ENCODE measurements around the gene CALD1. TPM values are rescaled to one million over a fixed set of nuclear protein-coding genes. Genes with fewer than 3 reads are reported as not detected.

CALD1 gene
- total RNA-seq, 1 experiment from 2014 or later, result 182 TPM

DNA sequence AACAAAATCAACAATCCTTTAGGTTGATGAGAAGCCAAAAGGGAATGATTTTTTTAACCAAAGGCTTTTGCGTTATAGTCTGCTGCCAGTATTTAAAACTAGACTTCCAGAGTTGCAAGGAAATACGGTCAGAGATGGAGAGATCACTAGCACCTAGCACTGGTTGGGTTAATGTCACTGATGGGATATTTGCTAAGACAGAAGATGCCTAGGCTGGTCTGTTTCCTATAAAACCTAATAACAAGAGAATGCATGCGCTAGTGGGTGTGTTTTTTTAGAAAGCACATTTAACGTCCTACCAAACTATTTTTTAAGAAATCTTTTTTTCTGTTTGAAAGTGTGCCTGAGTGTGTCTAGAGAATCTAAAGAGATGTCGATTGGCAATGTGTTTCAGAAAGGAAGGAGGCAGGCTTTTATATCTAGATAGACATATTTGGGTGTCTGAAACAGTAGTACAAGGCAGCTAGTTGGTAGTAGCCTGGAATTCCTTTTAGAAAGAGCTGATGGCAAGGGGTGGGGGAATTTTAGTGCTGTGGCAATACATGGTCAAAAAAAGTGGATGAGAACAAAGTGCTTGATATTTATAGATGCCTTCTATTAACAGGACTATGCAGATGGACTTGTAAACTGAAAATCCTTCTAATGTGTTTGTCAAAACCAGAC lies 863 bp downstream of the CALD1 start:
- in situ Hi-C loops (cut with HindIII; ENCODE audit: low pct_unique_long_range_greater_than_20kb, low sequenced_read_pairs), result no loop called here
- no peak for DNase-seq (ENCODE audit: low read depth, low spot score)

DNA sequence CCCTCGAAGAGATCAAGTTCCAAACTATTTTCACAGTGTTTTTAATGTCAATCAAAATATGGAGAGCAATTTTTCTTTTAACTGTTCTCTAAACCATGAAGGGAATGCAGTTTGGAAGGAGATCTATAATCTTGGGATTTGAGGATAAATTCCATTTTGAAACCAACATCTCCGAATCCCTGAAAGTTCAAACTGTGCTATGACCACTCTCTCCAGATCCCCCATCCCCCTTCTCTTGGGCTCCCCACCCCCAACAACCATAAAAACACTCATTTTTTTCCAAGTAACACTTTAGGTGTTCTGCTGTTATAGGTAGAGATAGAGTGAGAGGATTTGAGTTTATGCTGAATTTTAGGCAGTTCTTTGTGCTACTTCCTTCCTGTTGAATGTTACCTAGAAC lies 1.7 kb downstream of the CALD1 start:
- in situ Hi-C loops (cut with HindIII; ENCODE audit: low pct_unique_long_range_greater_than_20kb, low sequenced_read_pairs), result no loop called here
- DNase-seq (ENCODE audit: low read depth, low spot score), result no peak

DNA sequence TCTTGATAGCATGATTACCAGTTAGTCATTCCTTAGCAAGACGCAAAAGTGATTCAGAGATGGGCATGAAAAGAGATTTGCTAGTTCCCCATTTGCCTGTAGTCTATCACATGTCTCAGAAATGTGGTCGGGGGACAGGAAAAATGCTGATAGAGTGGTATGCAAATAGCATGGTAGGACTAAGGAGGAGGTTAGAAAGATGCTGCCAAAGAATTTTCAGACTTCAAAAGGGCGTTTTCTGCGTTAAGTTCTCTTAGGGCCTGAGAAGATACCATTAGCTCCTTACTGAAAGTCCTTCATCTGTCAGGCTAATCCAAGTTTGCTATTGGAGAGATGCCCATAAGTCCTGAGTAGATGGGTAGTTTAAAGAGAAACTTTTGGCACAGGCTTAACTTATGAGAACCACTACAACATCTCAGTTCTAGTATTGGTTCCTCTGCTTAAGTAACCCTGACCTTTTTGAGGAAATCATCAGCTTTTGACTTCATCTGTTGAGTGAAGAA lies 2.7 kb downstream of the CALD1 start:
- in situ Hi-C loops (cut with HindIII; ENCODE audit: low pct_unique_long_range_greater_than_20kb, low sequenced_read_pairs), result no loop called here
- no peak for DNase-seq (ENCODE audit: low read depth, low spot score)

DNA sequence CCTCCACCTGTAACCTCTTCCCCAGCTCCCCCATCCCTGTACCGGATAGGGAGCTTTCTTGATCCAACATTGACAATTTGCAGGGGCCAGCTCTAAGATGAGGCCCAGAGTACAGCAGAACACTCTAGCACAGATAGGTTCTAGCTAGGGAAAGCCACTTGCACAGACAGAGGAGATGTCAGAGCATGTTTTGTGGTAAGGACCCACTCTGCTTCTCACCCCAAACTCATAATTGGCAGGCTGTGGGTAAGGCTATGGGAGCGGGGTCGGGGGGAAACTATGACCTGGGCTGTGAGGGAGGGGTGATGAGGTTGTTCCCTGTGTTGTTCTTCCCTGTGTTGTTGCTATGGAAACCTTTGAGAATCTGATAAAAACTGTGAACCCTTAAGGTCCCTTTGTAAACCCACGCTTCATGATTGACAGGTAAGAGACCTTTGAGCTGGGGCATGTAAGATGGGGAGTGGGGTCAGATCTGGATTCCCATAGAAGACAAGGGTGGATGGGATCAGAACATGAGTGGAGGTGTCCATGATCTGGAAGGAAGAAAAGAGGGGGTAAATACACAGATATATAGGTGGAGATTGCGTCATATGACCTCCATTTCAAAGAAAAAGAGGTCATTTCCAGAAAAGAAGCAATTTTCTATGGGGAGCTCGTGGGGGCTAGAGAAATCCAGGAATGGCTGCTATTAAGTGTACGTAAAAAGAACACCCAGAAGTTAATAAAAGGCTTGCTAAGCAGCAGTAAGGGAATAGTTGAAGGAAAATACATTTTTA lies 4.0 kb downstream of the CALD1 start:
- DNase-seq (ENCODE audit: low read depth, low spot score), result no peak
- in situ Hi-C loops (cut with HindIII; ENCODE audit: low pct_unique_long_range_greater_than_20kb, low sequenced_read_pairs), result no loop called here

DNA sequence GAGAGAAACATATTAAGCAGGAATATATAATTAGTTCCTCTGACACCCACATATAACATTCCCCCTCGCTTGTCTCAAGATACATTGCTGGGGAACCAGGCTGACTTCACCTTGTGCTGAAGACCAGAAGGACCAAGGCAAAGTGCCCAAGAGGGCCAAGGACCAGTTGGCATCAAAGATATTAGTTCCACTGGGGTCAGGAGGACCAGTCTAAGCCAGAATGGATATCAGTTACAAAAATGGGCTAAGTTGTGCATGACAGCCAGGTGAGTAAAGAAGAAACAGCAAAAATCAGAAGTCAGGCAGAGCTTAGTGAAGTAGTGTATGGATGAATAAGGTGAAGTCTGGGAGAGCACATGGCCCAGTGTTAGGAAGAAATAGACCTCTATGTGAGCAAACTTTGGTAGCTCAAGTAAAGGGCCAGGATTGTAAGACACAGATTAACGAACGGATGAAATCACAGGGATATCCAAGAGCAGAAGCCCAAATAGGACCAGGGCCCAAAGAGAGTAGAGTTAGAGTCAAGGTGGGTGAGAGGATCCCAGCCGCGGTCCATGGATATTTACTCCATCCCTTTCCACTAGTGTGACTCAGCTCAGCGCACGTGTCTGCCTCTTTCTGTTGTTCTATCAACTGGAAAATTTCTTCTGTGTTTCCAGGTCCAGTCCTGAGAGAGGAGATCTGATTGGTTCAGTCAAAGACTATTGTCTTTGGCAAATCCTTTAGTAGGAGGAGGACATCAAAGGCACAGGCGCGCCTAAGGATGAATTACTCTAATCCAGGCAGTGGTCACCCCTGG lies 5.0 kb downstream of the CALD1 start:
- in situ Hi-C loops (cut with HindIII; ENCODE audit: low pct_unique_long_range_greater_than_20kb, low sequenced_read_pairs), result no loop called here
- no peak for DNase-seq (ENCODE audit: low read depth, low spot score)

DNA sequence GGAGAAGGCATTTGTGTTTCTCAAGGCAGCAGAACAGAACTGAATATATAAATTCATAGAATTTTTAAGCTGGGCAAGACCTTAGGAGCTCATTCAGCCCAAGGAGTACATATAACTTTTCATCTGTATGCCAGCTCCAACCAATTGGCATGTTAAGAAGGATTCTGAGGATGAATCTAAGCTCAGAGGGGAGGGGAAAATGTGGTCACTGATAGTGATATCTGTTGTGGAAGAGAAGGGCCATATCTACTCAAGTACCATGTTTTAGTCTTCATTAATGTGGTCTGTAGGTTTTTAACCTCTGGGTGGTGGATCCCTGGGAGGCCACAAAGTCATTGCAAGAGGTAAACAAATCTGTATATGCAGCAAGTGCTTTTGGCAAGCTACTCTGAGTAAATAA lies 6.4 kb downstream of the CALD1 start:
- DNase-seq (ENCODE audit: low read depth, low spot score), result no peak
- in situ Hi-C loops (cut with HindIII; ENCODE audit: low pct_unique_long_range_greater_than_20kb, low sequenced_read_pairs), result no loop called here

DNA sequence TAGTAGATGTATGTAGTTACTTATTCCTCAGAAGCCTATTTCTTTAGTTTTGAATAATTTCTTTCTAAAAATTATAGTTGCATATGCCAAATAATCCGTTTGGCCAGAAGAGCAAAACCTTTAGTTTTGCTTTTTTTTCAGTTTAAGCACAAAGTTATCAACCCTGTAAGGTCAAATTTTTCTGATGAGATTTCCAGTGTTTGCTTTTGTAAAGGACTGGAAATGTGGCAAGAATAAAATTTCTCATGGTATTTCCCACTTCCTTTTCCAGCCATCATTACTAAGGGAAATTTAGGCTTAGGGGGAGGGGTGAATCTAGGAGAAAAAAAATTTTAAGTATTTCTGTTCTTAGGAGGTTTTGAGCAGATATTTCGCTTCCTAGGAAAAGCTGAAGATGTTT lies 7.6 kb downstream of the CALD1 start:
- in situ Hi-C loops (cut with HindIII; ENCODE audit: low pct_unique_long_range_greater_than_20kb, low sequenced_read_pairs), result no loop called here

DNA sequence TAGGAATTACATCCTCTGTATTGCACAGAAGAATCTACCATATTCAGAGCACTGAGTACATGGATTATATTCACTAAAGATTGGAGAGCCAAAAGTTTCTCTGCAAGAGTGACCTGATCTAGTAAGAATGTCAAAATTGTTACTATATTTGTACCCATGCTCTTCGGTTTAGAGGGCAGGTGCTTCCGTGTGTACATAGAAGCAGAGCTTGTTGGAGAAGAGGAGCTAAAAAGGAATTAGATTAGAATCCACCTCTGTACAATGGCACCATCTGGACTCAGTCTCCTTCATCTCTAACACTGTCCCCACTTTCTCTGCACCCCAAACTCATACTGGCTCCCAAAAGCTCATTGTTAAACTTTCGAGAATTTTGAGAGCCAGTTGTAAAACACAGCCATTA lies 8.3 kb downstream of the CALD1 start:
- no peak for DNase-seq (ENCODE audit: low read depth, low spot score)
- in situ Hi-C loops (cut with HindIII; ENCODE audit: low pct_unique_long_range_greater_than_20kb, low sequenced_read_pairs), result no loop called here

More for the DNA sequence above, 7.6 kb downstream of the CALD1 start:
- DNase-seq (ENCODE audit: low read depth, low spot score), result no peak

DNA sequence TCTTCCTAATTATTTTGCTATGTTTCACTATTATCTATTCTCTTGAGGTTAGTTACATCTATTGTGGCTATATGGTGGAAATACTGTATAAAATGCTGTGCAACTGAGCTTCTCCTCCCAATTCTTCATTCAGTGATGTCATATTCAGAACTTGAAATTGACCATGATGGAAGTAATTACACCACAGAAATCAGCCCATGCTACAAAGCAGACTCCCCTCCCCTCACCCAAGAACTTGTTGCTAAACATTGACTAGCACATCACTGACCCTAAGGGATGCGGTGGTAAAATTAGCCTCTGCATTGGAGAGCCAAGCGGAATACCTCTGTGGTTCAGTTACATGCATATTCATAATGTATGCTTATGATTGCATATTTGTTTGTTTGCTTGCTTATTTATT lies 8.8 kb downstream of the CALD1 start:
- no peak for DNase-seq (ENCODE audit: low read depth, low spot score)
- in situ Hi-C loops (cut with HindIII; ENCODE audit: low pct_unique_long_range_greater_than_20kb, low sequenced_read_pairs), result no loop called here

DNA sequence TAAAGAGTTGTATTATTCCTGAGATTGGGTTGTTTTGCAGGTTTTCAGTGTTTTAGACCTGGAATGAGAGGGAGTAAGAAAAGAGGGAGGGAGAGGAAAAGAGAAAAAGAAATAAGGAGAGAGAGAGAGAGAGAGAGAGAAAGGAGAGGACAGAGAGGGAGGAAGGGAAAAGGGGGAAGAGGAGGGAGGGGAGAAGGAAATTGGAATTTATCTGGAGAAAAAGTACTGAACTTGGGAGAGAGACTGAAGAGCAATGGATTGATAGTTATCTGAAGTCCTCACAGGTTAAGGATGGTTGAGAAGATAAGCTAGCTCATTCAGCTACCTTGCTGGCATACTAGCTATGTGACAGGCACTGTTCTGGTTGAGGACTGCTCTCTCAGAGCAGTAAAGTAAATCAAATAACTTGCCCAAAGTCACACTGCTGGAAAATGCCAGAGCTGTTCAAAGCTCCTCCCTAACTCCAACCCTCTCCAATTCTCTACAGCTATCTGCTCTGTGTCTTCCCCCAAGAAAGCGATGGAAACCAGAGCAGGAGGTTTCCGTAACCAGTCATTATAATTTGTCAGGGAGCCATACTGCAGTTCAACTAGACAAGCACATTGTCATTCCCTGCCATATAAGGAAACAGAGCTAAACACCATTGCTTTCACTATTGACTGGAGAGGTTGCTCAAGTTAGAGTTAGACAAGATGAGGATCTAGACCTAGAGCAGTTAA lies 10.7 kb downstream of the CALD1 start:
- DNase-seq (ENCODE audit: low read depth, low spot score), result no peak
- in situ Hi-C loops (cut with HindIII; ENCODE audit: low pct_unique_long_range_greater_than_20kb, low sequenced_read_pairs), result no loop called here

DNA sequence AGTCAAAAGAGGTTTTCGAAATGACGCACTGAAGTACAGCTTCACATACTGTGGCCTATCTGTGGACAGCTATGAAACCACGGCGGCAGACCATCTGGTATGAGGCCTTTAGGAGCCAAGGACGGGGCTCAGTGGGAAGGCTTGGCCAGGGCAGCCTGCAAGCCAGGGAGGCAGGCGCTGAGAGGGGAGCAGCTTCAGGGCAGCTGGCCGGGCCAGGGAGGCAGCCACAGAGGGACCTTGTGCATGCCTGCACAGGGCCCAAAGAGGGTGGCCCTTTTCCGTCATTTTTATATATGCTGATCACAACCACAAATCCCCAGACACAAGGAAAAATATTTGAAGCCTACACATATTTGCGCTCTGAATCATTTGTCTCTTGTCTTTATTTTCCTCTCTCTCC lies 13.5 kb downstream of the CALD1 start:
- in situ Hi-C loops (cut with HindIII; ENCODE audit: low pct_unique_long_range_greater_than_20kb, low sequenced_read_pairs), result no loop called here
- no peak for DNase-seq (ENCODE audit: low read depth, low spot score)

DNA sequence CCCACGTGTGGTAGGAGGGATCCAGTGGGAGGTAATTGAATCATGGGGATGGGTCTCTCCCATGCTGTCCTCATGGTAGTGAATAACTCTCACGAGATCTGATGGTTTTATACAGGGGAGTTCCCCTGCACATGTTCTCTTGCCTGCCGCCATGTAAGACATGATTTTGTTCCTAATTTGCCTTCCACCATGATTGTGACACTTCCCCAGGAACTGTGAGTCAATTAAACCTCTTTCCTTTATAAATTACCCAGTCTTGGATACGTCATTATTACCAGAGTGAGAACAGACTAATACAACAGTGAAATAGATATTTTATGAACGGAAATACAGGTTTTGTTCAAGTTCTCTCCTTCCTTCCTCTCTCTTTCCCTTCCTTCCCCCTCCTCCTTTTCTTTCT lies 15.8 kb downstream of the CALD1 start:
- in situ Hi-C loops (cut with HindIII; ENCODE audit: low pct_unique_long_range_greater_than_20kb, low sequenced_read_pairs), result no loop called here
- no peak for DNase-seq (ENCODE audit: low read depth, low spot score)

DNA sequence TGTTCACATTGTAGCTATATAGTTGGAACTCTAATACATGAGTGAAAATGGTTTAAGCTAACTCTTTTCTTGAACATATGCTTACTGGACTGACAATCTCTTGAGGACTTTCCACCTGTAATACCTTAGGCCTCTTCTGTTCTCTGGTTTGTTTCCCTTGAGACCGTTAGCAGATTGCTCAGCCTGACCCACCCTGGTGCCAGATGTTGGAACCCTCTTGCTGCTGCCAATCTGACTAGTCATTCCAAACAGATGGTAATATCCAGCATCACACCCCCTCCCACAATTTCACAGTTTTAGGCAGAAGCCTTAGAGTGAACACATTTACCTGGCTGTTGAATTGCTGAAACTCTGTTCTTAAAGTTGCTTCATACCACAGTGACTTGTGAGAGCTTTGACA lies 18.7 kb downstream of the CALD1 start:
- DNase-seq (ENCODE audit: low read depth, low spot score), result no peak
- in situ Hi-C loops (cut with HindIII; ENCODE audit: low pct_unique_long_range_greater_than_20kb, low sequenced_read_pairs), result no loop called here

DNA sequence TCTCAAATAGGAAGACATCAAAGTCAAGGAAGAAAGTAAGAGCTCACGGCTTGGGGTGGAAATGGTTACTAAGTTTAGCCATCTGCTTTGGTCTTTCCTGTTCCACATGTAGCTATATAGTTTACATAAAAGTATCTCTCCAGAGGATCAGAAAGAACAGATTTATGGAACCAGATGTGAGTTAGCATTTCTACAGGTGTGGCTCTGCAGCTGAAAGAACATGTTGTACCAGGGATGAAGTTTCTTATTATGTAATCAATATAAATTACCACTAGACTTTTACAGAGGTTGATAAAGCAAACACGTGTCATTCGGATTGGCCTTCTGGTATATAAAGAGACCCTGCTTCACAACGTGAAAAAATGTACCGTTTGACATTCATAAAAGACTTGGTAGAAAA lies 19.9 kb downstream of the CALD1 start:
- in situ Hi-C loops (cut with HindIII; ENCODE audit: low pct_unique_long_range_greater_than_20kb, low sequenced_read_pairs), result no loop called here
- no peak for DNase-seq (ENCODE audit: low read depth, low spot score)

DNA sequence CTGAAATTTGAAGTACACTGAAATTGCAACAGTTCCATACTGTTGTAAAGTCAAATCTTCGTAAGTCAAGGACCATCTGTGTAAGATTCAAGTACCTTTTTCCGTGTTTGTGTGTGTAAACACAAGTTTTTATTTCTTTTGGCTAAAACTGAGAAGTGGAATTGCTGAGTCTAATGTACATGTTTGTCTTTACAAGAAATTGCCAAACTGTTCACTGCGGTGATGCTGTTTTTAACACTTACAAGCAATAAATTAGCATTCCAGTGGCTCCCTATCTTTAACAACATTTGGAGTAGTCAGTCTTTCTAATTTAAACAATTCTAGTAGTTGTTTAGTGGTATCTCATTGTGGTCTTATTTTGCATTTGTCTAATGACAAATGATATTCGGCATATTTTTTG lies 23.3 kb downstream of the CALD1 start:
- no peak for DNase-seq (ENCODE audit: low read depth, low spot score)
- in situ Hi-C loops (cut with HindIII; ENCODE audit: low pct_unique_long_range_greater_than_20kb, low sequenced_read_pairs), result no loop called here

DNA sequence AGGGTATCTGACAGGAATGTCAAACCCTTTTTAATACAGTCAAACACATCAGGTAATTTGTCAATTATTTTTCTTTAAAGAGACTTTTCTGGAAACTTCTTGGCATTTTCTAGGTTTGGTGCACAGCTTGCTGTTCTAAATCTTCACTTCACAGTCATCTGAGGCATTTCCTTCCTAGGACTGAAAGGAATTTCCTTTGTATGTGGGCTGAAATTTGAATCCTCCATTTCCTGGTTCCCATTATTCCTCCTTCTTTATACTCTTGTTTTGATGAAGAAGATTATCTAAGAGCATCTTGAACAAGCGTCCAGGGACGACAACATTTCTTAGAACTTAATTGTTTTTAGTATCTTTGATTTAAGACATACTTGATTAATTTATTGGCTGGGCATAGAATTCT lies 24.9 kb downstream of the CALD1 start:
- in situ Hi-C loops (cut with HindIII; ENCODE audit: low pct_unique_long_range_greater_than_20kb, low sequenced_read_pairs), result no loop called here
- no peak for DNase-seq (ENCODE audit: low read depth, low spot score)

DNA sequence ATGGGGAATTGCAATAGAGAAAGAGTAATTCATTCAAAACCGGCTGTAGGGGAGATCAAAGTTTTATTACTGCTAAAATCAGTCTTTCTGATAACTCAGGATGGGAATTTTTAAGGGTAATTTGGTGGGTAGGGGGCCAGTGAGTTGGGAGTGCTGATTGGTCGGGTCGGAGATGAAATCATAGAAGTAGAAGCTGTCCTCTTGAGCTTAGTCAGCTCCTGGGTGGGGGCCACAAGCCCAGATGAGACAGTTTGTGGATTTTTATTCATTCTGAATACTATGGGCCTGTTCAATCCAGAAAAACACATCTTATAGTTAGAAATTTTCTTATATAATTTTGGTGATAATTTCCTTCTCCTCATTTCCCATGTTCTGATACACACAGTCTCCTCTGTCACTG lies 25.4 kb downstream of the CALD1 start:
- DNase-seq (ENCODE audit: low read depth, low spot score), result no peak
- in situ Hi-C loops (cut with HindIII; ENCODE audit: low pct_unique_long_range_greater_than_20kb, low sequenced_read_pairs), result no loop called here

DNA sequence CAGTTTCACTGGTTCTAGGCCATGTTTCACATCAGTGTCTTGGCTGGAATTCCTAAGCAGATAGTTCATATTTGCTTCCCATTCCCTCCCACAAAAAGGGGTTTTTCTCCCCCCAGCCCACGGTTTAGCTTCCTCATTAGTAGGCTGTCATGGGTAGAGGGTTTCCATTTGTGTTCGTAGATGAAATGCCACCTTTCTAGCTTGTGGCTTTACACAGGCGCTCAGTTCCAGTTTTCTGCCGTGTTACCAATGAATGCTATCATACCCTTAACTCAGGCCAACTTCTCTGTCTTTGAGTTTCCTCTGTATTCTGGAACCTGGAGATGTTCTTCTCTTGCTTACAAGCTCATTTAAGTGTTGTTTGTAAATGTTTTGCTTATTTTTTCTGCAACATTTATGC lies 26.8 kb downstream of the CALD1 start:
- in situ Hi-C loops (cut with HindIII; ENCODE audit: low pct_unique_long_range_greater_than_20kb, low sequenced_read_pairs), result no loop called here

More for the DNA sequence above, 26.8 kb downstream of the CALD1 start:
- DNase-seq (ENCODE audit: low read depth, low spot score), result no peak
